ENCODE measurements around the gene GFRA1.
A peak's percentile ranks its signal among the peaks of the same experiment; 100 is the strongest.

GFRA1 gene

DNA sequence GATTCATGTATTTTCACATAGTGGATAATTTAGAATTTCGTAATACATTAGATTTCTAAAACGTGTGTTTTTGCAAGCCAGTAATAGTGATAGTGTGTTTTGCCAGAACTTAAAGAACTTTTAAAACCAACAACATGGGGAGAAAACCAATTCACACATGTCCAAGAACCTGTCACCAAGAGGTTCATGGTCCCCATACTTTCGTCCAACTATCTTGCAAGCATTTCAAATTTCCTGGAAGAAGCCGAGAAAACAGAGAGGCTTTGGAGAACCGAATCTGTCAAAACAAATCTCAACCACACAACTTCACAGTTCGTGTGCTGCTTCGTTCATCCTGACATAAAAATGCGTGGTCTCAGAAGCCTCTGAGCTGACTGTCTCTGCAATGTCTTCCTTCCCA, 31.9 kb downstream of the GFRA1 start:
- DNase-seq (ENCODE audit: low read depth), result no peak

DNA sequence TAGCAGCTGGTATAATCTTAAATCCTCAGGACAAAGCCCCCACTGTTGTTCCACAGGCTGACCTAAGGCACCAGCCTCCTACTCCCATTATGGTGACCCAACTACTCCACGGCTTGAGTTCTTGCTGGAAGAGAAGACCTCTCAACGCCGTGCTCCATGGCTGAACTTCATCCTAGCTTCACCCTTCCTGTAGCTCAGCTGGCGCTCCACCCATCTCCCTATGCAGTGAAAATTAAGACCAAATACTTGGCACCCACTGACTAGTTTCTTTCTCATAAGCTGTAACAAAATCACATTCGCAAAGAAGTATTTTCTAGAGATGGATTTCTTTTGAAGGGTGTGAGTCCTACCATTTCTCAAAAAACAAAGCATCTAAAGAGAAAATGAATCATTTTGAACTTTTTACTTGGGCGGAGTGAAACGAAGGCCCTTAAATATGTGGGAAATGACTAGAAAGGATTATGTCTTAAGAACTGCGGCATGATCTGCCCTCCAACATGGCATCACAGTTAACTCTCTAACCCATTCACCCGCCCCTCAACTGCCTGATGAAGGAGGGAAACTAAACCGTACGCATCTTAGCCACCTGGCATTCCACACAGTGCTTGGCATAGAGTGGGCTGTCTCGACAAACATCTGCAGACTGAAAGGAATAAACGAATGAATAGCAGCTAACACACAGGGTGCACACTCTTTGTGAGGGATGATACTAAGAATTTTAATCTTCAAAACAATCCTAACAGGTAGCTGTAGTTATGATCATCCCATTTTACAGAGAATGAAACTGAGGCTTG, 32.7 kb downstream of the GFRA1 start:
- no peak for DNase-seq (ENCODE audit: low read depth)

DNA sequence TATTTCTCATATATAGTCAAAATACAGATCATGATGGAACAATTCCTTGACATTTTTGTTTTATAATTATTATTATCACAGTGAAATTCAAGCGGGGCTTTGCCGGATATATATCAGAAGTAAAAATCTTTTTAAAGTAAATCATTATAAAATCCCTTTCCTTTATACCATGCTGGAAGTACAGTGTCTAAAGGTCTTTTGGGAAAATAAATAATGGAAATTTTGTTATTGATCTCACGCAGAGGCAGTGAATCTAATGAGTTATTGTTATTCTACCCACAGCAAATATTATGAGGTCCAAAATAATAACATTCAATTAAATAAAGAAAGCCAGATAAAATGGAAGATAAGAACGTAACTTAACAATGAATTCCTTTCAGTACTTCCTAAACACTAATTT, 33.8 kb downstream of the GFRA1 start:
- DNase-seq (ENCODE audit: low read depth), result no peak

DNA sequence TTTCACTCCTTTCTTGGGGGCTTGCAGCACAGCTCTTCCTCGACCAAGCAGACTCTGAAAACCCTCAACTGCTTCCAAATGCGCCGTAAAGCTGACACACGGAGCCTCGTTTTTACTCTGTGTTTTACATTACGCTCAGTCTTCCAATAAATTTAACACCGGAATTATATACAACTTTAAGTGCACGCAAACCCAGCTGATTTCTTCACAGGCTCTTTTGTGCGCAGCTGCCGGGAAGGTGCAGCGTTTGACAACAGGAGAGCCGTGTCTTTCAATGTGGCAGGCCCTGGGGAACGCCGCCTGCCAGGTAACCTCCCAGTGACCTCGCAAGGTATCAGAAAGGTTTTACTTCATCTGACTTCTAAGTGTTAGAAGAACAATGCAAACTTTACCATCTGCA, 35.0 kb downstream of the GFRA1 start:
- no peak for DNase-seq (ENCODE audit: low read depth)

DNA sequence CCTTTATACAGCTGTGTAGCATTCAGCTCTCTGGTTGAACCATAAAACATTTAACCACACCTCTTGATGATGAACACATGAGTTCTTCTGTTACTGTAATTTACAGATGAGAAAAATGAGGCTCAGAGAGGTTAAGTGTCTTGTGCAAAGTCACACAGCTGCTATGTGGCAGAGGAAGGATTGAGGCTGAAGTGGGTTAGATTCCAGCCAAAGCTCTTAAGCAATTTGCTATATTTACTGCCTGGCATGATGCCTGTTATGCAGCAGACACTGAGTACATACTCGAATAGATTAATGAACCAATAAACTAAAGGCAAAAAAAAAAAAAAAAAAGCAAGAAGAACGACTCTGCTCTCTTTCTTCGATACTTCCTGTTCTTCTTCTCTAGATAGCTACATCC, 35.7 kb downstream of the GFRA1 start:
- no peak for DNase-seq (ENCODE audit: low read depth)

DNA sequence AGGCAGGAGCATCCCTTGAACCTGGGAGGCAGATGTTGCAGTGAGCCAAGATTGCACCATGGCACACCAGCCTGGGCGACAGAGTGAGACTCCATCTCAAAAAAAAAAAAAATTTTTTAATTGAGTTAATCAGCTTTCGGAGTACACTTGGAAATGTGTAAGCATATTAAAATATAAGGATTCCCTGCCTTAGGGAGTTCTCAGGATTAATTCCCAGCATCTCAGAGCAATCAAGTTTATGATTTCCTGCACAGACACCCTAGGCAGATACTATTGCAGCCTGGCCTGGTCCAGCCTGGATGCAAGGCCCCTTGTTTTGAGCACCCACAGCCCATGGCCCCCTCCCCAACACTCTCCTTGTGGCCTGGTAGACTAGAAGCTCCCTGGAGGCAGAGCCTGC, 39.8 kb downstream of the GFRA1 start:
- DNase-seq (ENCODE audit: low read depth), result no peak

DNA sequence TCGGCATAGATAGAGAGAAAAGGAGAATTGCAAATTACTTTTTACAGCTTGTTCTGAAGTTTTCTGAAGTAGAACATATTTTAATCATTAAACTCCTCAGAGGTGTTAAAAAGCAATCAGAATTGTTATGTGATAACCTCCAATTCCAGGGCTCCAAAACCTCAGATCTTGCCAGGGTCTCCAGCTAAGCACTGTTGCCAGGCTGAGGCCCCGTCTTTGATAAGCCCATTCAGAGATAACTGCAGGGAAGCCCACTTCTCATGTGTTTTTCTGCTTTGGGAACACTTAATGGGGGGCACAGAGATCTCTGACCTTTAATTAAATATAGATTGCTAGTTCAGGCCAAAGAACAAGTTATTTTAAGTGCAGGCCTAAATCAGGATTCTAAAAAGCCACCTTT, 40.4 kb downstream of the GFRA1 start:
- DNase-seq (ENCODE audit: low read depth), result no peak

DNA sequence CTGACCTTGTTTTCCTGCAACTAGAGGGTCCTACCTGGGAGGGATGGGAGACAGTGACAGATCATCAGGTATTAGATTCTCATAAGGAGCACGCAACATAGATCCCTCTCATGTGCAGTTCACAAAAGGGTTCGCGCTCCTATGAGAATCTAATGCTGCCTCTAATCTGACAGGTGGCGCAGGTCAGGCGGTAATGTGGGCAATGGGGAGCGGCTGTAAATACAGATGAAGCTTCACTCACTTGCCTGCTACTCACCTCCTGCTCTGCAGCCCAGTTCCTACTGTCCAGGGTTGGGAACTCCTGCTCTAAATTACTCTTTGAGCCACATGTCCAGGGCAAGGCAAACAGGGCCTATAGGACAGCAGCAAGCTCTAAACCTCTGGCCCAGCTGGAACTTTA, 46.2 kb downstream of the GFRA1 start:
- no peak for DNase-seq (ENCODE audit: low read depth)

DNA sequence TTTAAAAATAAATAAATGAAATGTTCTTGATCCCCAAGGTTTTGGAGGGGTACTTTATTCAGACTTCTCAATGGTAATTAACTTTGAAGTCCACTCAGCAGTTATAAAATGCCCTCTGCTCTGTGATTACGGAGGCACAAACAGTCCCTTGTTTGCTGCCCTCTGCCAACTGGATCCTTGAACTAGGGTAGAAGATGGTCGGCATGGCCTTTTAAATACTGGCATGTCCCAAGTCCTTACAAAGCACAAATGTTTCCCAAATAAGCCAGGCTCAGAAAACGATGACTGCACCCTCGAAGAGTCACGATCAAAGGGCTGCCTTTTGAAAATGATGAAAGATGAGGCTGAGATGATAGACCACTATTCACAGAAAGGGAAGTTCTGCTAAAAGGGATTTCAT, 47.0 kb downstream of the GFRA1 start:
- DNase-seq (ENCODE audit: low read depth), result no peak

DNA sequence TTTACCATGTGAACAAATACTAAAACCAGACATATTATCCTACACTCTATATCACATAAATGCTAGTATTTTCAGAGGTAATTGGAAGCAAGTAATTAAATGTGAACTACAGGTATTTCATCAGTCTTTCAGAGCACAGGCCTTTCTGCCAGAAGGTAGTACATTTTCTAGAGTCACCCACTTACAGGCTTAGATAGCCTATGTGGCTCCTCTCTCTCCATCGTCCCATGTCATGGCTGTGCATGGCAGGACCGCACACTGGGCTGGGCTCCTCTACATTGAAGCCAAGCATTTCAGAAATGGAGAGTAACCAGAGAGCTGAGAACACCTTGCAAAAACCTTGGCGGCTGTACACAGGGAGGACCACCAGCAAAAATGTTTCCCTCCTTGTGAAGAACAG, 49.7 kb downstream of the GFRA1 start:
- DNase-seq (ENCODE audit: low read depth), result no peak

DNA sequence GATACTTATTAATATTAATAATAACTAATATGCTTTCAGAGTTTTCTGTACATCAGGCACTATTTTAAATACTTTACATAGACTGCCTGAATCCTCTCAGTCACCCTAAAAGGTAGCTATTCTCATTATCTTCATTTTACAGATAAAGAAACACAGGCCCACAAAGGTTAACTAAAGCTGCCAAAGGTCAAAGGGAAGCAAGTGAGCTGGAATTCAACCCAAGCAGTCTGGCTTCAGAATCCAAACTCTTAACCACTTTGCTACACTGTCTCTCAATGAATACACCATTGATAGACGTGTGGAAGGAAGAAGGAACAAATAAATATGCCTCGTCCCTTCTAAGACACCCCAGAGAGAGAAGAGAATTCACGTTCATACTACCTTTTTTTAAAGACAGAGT, 52.0 kb downstream of the GFRA1 start:
- DNase-seq (ENCODE audit: low read depth), result no peak

DNA sequence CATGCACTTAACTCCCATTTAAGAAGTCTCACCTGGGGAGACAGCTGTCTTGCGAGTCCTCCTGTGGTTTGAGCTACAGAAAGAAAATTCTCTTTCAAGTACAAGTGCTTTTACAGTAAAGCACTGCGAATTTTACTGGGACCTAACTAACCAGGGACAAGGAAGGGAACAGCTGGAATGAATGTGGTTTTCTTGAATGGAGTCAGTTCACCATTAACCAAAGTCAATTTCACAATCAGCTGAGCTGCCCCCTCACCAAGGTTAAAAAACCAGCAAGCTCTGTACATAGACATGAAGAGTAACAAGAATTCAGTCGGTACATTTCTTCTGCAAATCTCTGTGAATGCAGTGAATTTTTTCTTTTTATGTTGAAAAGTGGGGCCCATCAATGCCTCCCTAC, 56.3 kb downstream of the GFRA1 start:
- DNase-seq (ENCODE audit: low read depth), result no peak

DNA sequence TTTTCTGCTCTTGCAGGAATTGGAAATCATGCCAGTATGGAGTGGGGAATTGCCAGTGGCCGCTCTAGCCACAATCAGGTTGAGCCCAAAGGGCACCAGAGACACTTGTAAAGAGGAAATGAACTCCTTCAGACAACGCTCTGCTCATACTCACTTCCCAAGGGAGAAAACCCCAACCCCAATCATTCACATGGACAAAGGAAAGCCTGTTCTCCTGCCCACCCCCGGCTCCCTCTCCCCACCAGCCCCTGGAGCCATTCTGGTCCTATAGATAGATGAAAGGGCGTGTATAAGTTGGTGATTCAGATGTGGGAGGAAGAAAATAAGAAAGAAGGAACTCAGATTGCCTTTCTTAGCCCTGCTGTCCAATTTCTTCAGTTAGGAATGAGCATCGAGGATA, 57.4 kb downstream of the GFRA1 start:
- DNase-seq (ENCODE audit: low read depth), result no peak

DNA sequence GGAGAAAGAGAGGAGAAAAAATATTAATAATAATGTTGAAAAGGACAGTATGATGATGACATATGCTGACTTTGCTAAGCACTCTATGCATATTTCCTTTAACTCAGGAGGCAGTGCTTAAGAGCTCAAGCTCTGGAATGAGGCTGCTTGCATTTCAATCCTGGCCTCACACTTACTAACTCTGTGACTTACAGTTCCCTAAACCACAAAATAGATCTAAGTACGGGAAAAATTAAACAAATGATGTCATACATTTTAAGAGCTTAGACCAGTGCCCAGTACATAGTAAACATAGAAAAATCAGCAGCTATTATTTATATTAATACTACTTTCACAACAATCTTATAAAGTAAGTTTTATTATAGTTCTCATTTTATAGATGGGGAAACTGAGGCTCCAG, 61.3 kb downstream of the GFRA1 start:
- DNase-seq (ENCODE audit: low read depth), result peak; percentile 34

DNA sequence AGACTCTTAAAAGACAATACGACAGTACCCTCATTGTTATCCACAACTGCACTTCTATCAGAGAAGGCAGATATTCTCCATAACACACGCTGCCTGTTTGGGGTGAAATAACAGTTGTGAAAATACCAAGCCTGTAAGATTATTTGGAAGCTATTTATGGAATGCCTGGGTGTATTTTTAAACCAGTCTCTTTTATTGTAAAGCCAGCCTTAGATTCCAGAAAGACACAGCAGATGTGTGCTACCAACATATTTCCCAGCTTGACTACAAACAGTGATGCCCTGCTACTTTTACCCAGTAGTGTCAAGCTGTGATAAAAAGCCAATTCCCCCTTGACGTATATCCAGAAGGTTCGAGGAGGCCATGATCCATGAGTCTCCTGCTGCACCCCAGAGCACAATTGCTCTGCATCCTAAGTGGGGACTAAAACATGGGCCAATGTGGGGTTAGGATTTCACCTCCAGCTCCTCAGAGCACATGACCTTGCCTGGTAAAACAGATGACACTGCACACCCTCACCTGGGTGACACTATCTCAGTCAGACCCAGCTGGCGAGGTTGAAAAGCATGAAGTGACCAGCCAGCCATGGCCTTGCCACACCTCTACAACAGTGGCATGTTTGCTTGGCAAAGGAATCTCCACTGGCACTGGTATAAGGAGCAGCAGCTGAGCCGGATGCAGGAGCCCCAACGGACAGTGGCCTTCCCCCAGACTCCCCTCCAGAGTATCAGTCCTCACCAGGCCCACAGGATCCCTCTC, 62.2 kb downstream of the GFRA1 start:
- no peak for DNase-seq (ENCODE audit: low read depth)

DNA sequence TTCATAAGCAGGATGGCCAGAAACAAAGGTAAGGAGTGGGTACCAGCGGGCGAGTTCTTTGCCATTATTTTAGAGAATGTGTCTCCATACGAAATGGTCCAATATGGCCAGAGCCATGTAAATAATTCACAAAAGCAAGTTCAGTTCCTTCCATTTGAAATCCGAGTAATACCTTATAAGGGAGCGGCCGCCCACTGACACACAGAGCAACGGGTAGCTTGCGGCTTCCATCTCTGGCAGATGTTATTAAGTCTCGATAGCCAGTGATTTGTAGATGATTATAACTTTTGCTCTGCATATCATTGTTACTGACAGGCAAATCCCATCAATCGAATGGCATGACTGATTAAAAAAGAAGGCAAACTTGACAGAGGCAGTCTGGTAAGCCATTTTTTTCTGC, 63.2 kb downstream of the GFRA1 start:
- no peak for DNase-seq (ENCODE audit: low read depth)

DNA sequence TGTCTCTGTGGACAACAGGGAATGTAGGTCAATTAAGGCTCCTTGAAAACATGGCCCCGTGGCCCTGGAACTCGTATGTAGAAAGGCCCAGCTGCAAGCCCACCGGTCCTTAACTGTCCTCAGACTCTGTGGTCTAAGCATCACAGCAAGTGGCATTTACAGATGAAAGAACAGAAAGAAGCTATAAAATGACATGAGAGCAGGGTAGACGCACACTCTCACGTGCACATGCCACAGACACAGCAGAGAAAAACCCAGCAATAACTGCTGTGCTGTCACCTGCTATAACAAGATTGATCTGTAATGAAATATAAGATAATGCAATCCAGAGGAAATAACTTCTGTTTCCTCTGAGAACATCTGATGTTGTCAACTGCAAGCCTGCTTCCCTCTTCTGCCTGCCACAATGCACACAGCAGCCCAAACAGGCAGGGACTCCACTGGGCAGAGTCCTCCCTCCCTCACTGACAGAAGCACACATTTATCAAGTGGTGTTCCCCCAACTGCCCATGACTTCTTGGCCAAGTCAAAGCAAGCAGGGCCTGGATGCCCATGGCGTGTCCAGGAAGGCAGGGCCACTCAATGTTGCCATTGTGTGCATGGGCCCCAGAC, 63.9 kb downstream of the GFRA1 start:
- DNase-seq (ENCODE audit: low read depth), result no peak

DNA sequence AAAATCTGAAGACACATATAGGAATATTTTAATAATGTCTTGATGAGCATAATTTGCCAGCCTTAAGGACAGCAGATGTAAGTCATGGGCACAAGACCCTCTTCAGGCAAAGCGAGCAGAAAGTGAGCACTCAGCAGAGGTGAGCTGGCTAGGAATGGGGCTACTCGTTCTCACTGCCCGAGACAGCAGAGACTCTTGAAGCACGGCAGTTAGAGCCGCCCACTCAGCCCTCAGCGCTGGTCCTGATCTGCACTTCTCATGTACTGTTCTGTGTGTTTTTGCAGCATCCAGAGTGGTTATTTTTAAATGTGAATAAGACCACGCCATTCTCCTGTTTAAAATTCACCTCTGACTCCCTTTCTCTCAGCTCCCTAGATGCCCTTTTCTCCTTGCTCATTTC, 65.3 kb downstream of the GFRA1 start:
- DNase-seq (ENCODE audit: low read depth), result no peak

DNA sequence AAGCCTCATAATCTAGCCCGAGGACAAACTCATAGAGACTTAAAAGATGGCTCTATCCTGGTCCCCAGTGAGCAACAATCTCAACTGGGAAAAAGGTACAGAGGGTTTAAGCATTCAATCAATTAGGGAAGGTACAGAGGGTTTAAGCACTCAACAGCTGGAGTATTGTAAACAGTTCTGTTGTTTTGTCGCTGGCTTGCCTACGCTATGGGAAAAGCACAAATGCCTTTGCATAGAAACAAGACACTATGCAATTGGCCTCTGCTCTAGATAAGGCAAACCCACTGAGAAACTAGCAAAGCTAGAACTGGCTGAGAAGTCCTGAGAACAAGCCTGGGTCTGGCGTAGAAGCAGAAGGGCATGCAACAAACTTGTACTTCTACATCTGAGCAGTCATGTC, 69.3 kb downstream of the GFRA1 start:
- no peak for DNase-seq (ENCODE audit: low read depth)

DNA sequence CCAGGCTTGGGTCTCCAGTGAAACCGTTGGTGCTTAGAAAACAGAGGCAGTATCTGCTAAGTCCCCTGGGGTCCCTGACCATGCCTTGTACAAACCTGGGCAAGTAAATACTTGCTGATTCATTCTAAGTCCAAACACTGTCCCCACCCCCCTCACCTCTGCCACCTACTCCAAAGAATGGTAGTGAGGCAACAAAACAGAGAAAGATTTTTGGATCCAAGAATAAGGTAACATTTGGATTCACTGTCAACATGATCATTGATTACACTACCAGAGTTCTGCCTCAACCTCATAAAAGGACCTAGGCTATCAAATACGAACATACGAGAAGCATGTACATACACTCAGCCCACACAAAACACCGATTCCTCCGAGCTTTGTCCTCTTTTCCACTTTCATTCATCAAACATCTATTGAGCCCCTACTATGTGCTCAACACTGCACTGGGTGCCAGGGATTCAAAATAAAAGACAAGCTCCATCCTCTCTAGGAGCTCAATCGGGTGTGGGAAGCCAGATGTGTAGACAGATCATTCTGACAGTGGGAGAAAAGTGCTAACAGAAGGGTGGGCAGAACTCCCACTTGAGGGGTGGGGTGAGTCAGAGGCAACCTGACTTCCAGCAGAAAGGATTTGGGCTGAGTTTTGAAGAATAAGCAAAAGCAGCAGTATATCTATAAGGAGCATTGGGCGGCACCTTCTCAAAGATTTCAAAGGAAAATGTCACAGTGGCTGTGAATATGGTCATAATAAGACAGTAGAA, 71.2 kb downstream of the GFRA1 start:
- DNase-seq (ENCODE audit: low read depth), result no peak

DNA sequence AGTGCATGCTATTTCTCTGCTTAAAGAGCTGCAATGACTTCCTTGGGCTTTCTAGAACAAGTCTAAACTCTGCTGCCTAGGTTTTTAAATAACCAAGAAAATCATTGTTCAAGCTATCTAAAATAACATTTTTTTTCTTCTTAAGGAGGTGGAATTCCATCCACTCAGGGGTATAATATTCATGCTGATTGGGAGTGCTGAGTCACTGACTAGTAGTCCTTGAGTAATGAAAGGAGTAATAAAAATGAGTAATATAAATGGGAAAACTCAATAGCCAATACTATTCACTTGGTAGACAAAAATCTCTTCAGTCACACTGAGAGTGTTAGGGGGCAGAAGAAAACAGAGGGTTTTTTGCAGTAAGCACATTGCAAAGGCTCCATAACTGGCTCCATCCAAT, 72.0 kb downstream of the GFRA1 start:
- peak; percentile 28 for DNase-seq (ENCODE audit: low read depth)

DNA sequence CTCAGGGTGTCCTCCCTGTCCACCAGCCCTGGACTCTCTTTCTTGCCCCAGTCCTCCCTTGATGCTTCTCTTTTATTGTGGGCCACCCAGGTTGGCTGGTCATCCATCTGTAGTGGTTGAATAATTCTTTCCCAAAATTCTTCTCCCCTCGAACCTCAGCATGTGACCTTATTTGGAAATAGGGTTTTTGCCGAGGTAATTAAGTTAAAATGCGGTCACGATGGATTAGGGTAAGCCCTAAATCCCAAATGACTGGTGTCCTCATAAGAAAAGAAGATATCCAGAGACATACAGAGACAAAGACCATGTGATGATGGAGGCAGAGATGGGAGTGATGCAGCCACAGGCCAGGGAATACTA, 74.3 kb downstream of the GFRA1 start:
- DNase-seq (ENCODE audit: low read depth), result no peak
